Epithelial cell of proximal tubule (primary cell): ENCODE results near the gene CCDC110. TPM values are rescaled to one million over a fixed set of nuclear protein-coding genes. Genes with fewer than 3 reads are reported as not detected.

ENCODE experiments used
- DNase-seq: peaks from one replicate; pipeline ENCODE4 v3.0.0-alpha.2; 2011; ENCODE audit warnings: low read depth
- H3K4me3 ChIP-seq: 2 replicates; pipeline ENCODE4 v1.5.1; 2011; ENCODE audit warnings: low read depth, mild to moderate bottlenecking, low read length
- CTCF ChIP-seq: conservative IDR thresholded peaks from 2 replicates; pipeline ENCODE4 v1.5.1; 2012; ENCODE audit warnings: low read depth, mild to moderate bottlenecking, low read length
- total RNA-seq: library from RNA; depleted of rRNA; stranded (reverse); fragments of >200 nt; gene quantifications from 2 replicates; pipeline ENCODE4 v1.2.3, GENCODE V29; 2015

CCDC110 gene
- 0.07 and 0.46 TPM in 2 replicates for total RNA-seq

GRCh38 chr4:185471235-185472102, at the start of gene CCDC110:
CCDC110 (minus strand) TSS chr4:185471733; CDS start chr4:185471683, 50 bp downstream.
- peak; percentile 50 for DNase-seq
- peak; percentile 46 for TF ChIP-seq CTCF
- peak within 1 kb of the TSS; percentile 69 for H3K4me3 ChIP-seq

GRCh38 chr4:185520119-185520518, 48.6 kb upstream of the CCDC110 start:
- DNase-seq, result no peak
- H3K4me3 ChIP-seq, result no peak overlapping the region
- TF ChIP-seq CTCF, result no peak

GRCh38 chr4:185518494-185518893, 47.0 kb upstream of the CCDC110 start:
- H3K4me3 ChIP-seq, result no peak overlapping the region
- DNase-seq, result no peak
- TF ChIP-seq CTCF, result no peak

- H3K4me3 ChIP-seq, result no peak overlapping the region
- DNase-seq, result no peak
- TF ChIP-seq CTCF, result no peak
These were observed 46.5 kb upstream of the CCDC110 start for GRCh38 chr4:185518069-185518468.

GRCh38 chr4:185515248-185515647, 43.7 kb upstream of the CCDC110 start:
- no peak for TF ChIP-seq CTCF
- H3K4me3 ChIP-seq, result no peak overlapping the region

GRCh38 chr4:185514182-185514697, 42.7 kb upstream of the CCDC110 start:
- H3K4me3 ChIP-seq, result no peak overlapping the region
- no peak for TF ChIP-seq CTCF
- DNase-seq, result no peak

More at GRCh38 chr4:185515248-185515647, 43.7 kb upstream of the CCDC110 start:
- DNase-seq, result no peak
